K562 (cell line): ENCODE data around the gene MEA1.

Experiments used
- FOXK1 ChIP-seq: sonication (generic); formaldehyde crosslinking; IDR thresholded peaks from 2 replicates; pipeline ENCODE4 v1.8.0; 2022; ENCODE audit warnings: missing genetic modification reagents, mild to moderate bottlenecking, borderline replicate concordance
- NR2C1 ChIP-seq, 2 experiments: fragments of 450-650 bp; IDR thresholded peaks; 2 replicates each; pipeline ENCODE4 v1.6.1; 2017; ENCODE audit warnings: mild to moderate bottlenecking in 2 of 2, antibody characterized with exemption in 1 of 2, inconsistent platforms in 1 of 2, missing compliant biosample characterization in 1 of 2, missing genetic modification characterization in 1 of 2
- POLR2A ChIP-seq: fragments of 450-650 bp; conservative IDR thresholded peaks from 2 replicates; pipeline ENCODE4 v1.6.1; 2016
- RAD21 ChIP-seq, 2 experiments: fragments of 250-450 bp in 1 of 2; fragments of 450-650 bp in 1 of 2; sonication (Bioruptor Pico) in 1 of 2; formaldehyde crosslinking in 1 of 2; IDR thresholded peaks in 1 of 2; conservative IDR thresholded peaks in 1 of 2; 2 replicates each; pipeline versions ENCODE4 v1.4.0 to v1.8.0; 2020 to 2022; ENCODE audit warnings: mild to moderate bottlenecking in 2 of 2, moderate library complexity in 1 of 2
- SAFB2 ChIP-seq: fragments of 200-400 bp; formaldehyde crosslinking; IDR thresholded peaks from 2 replicates; pipeline ENCODE4 v1.6.1; 2018; ENCODE audit warnings: borderline replicate concordance, low read length, low read depth, moderate library complexity; ENCODE audit not compliant: severe bottlenecking
- SNIP1 ChIP-seq: fragments of 450-650 bp; IDR thresholded peaks from 2 replicates; pipeline ENCODE4 v1.7.1; 2017; ENCODE audit warnings: low read depth, mild to moderate bottlenecking
- U2AF2 ChIP-seq: fragments of 200-400 bp; formaldehyde crosslinking; optimal IDR thresholded peaks from 2 replicates; pipeline ENCODE3; 2017; ENCODE audit warnings: low read depth, mild to moderate bottlenecking, low read length
- ZBTB7A ChIP-seq: IDR thresholded peaks from 2 replicates; pipeline ENCODE4 v1.6.1; 2011; ENCODE audit warnings: low read depth, mild to moderate bottlenecking, low read length, moderate library complexity, borderline replicate concordance; ENCODE audit not compliant: control insufficient read depth
- ZNF24 ChIP-seq: fragments of 450-650 bp; IDR thresholded peaks from 2 replicates; pipeline ENCODE4 v1.6.1; 2016
- ZNF431 ChIP-seq: sonication (generic); formaldehyde crosslinking; IDR thresholded peaks from 2 replicates; pipeline ENCODE4 v1.8.0; 2022; ENCODE audit warnings: mild to moderate bottlenecking, missing genetic modification reagents
- ZNF740 ChIP-seq, 3 experiments: fragments of 200-800 bp in 1 of 3; sonication (Bioruptor generic) in 1 of 3; sonication (generic) in 1 of 3; formaldehyde crosslinking in 1 of 3; IDR thresholded peaks; 2 replicates each; pipeline versions ENCODE4 v1.6.1 to v1.8.0; 2016 to 2022; ENCODE audit warnings: mild to moderate bottlenecking in 2 of 3, missing compliant biosample characterization in 2 of 3, missing genetic modification characterization in 2 of 3, missing genetic modification reagents in 1 of 3

DNA sequence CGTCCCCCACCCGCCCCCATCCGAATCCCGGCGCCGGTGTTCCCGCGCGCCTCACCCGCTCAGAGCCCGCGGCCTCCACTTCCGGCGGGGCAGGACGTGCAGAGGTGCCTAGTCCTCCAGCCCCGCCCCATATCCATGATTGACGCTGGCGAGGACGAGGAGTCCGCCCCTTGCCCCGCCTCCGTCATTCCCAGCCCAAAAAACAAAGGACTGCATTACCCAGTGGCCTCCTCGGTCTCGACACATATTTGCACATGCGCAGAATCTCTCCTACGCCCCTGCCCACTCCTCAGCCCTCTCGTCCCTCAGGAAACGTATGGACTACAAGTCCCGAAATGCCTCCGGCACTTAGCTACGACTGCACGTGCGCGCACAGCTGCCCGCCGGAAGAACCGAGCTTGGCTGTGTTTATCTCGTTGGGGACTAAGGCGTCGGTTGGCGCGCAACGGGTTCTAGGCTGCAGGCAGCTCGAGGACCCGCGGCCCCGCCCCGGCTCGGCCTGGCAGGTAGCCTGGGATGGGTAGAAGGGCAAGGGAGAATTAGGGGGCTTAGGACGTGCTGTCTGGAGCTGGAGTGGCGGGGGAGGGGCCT, at the start of gene MEA1, which contains the start of gene KLHDC3:
- TF ChIP-seq SNIP1 (no peak), RAD21 (CRISPR knock-in tag; conservative IDR thresholded peaks at IDR 0.05 in 1 of 2, IDR thresholded peaks at IDR 0.05 in 1 of 2) (no peak), SAFB2 (no peak), ZNF24 (no peak), ZNF740 (CRISPR knock-in tag; IDR thresholded peaks at IDR 0.05) (no peak), ZNF740 (tag; IDR thresholded peaks at IDR 0.05) (no peak), NR2C1 (IDR thresholded peaks at IDR 0.05) (no peak), NR2C1 (tag; IDR thresholded peaks at IDR 0.05) (peak; percentile 62; the same call in 1 of the 2 replicates), POLR2A (peak; percentile 71), ZBTB7A (peak; percentile 44; the same call in 1 of the 2 replicates), U2AF2 (no peak), FOXK1 (CRISPR knock-in tag) (no peak), ZNF431 (CRISPR knock-in tag) (no peak)
